KMS-11 (cell line): ENCODE measurements around the gene MYADML2.

Experiments
- H2AFZ ChIP-seq: fragments of 200-600 bp; sonication (generic); 2 replicates; pipeline ENCODE4 v1.6.1; 2016; ENCODE audit warnings: antibody characterized with exemption, mixed run types, low read depth
- H3K27ac ChIP-seq: fragments of 200-600 bp; sonication (generic); 2 replicates; pipeline ENCODE4 v1.6.1; 2016; ENCODE audit warnings: mild to moderate bottlenecking, mixed run types
- H3K27me3 ChIP-seq: fragments of 200-600 bp; sonication (generic); 2 replicates; pipeline ENCODE4 v1.6.1; 2017; ENCODE audit warnings: mild to moderate bottlenecking, low read depth, mixed run types, moderate library complexity; ENCODE audit not compliant: insufficient read depth
- H3K36me3 ChIP-seq: fragments of 200-600 bp; sonication (generic); 2 replicates; pipeline ENCODE4 v1.6.1; 2017; ENCODE audit warnings: mild to moderate bottlenecking, mixed run types; ENCODE audit not compliant: insufficient read depth
- H3K4me1 ChIP-seq: fragments of 200-600 bp; sonication (generic); 2 replicates; pipeline ENCODE4 v1.6.1; 2016; ENCODE audit warnings: mild to moderate bottlenecking, low read depth, mixed run types; ENCODE audit not compliant: poor library complexity, severe bottlenecking
- H3K4me2 ChIP-seq: fragments of 200-600 bp; sonication (generic); 2 replicates; pipeline ENCODE4 v1.7.0; 2016; ENCODE audit warnings: mild to moderate bottlenecking, mixed run types
- H3K4me3 ChIP-seq: fragments of 200-600 bp; sonication (generic); IDR thresholded peaks from 2 replicates; pipeline ENCODE4 v1.6.1; 2017; ENCODE audit warnings: low read depth, low read length, mixed read lengths; ENCODE audit not compliant: insufficient read depth
- H3K79me2 ChIP-seq: fragments of 200-600 bp; sonication (generic); 2 replicates; pipeline ENCODE4 v1.6.1; 2016; ENCODE audit warnings: low read depth, mixed run types; ENCODE audit not compliant: insufficient read depth
- H3K9ac ChIP-seq: fragments of 200-600 bp; sonication (generic); 2 replicates; pipeline ENCODE4 v1.6.1; 2016; ENCODE audit warnings: mild to moderate bottlenecking, mixed run types
- H4K20me1 ChIP-seq: fragments of 200-600 bp; sonication (generic); 2 replicates; pipeline ENCODE4 v1.6.1; 2016; ENCODE audit warnings: mild to moderate bottlenecking, mixed run types; ENCODE audit not compliant: insufficient read depth
- TF ChIP-seq, protein P1 (sequence below): fragments of 200-600 bp; sonication (generic); conservative IDR thresholded peaks from 2 replicates; pipeline ENCODE4 v1.6.1; 2017; ENCODE audit warnings: low read depth, mild to moderate bottlenecking, antibody characterized with exemption, low read length, moderate library complexity, mixed read lengths

Gene MYADML2

GRCh38 chr17:81904600-81905423 lies 42.2 kb downstream of the MYADML2 start:
- Histone ChIP-seq H3K27me3 (no peaks in the 10 kb centered on the region), H3K27ac (no peak overlapping the region), H3K4me1 (peaks cover 4% of the 10 kb centered on the region), H3K4me2 (no peak overlapping the region), H2AFZ (no peak overlapping the region), H3K9ac (no peak overlapping the region), H3K36me3 (no peaks in the 10 kb centered on the region), H3K79me2 (no peaks in the 10 kb centered on the region), H3K4me3 (no peak overlapping the region), H4K20me1 (no peaks in the 10 kb centered on the region)
- TF ChIP-seq, protein P1, sequence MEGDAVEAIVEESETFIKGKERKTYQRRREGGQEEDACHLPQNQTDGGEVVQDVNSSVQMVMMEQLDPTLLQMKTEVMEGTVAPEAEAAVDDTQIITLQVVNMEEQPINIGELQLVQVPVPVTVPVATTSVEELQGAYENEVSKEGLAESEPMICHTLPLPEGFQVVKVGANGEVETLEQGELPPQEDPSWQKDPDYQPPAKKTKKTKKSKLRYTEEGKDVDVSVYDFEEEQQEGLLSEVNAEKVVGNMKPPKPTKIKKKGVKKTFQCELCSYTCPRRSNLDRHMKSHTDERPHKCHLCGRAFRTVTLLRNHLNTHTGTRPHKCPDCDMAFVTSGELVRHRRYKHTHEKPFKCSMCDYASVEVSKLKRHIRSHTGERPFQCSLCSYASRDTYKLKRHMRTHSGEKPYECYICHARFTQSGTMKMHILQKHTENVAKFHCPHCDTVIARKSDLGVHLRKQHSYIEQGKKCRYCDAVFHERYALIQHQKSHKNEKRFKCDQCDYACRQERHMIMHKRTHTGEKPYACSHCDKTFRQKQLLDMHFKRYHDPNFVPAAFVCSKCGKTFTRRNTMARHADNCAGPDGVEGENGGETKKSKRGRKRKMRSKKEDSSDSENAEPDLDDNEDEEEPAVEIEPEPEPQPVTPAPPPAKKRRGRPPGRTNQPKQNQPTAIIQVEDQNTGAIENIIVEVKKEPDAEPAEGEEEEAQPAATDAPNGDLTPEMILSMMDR: no peak

GRCh38 chr17:81903896-81904599 lies 43.0 kb downstream of the MYADML2 start:
- Histone ChIP-seq H3K27me3 (no peaks in the 10 kb centered on the region), H3K27ac (no peak overlapping the region), H3K79me2 (no peaks in the 10 kb centered on the region), H3K4me2 (no peak overlapping the region), H3K9ac (no peak overlapping the region), H3K4me1 (no peaks in the 10 kb centered on the region), H4K20me1 (no peaks in the 10 kb centered on the region), H2AFZ (no peak overlapping the region), H3K4me3 (no peak overlapping the region), H3K36me3 (no peaks in the 10 kb centered on the region)
- TF ChIP-seq, protein P1: no peak

GRCh38 chr17:81903415-81903831 lies 43.6 kb downstream of the MYADML2 start:
- no peaks in the 10 kb centered on the region for H3K4me1 ChIP-seq
- H3K4me2 ChIP-seq: no peak overlapping the region
- no peak overlapping the region for H3K27ac ChIP-seq
- no peaks in the 10 kb centered on the region for H4K20me1 ChIP-seq
- H2AFZ ChIP-seq: no peak overlapping the region
- H3K79me2 ChIP-seq: no peaks in the 10 kb centered on the region
- TF ChIP-seq, protein P1: no peak
- H3K9ac ChIP-seq: no peak overlapping the region
- no peaks in the 10 kb centered on the region for H3K36me3 ChIP-seq
- no peak overlapping the region for H3K4me3 ChIP-seq
- no peaks in the 10 kb centered on the region for H3K27me3 ChIP-seq

GRCh38 chr17:81902653-81903414 lies 44.2 kb downstream of the MYADML2 start:
- Histone ChIP-seq H2AFZ (no peak overlapping the region), H3K9ac (no peak overlapping the region), H3K4me3 (no peak overlapping the region)

More at GRCh38 chr17:81902653-81903414, 44.2 kb downstream of the MYADML2 start:
- H3K27me3 ChIP-seq: no peaks in the 10 kb centered on the region
- H3K36me3 ChIP-seq: no peaks in the 10 kb centered on the region
- no peaks in the 10 kb centered on the region for H3K4me1 ChIP-seq
- no peaks in the 10 kb centered on the region for H3K79me2 ChIP-seq
- no peaks in the 10 kb centered on the region for H4K20me1 ChIP-seq
- H3K4me2 ChIP-seq: no peak overlapping the region
- TF ChIP-seq, protein P1: no peak
- no peak overlapping the region for H3K27ac ChIP-seq
